ENCODE measurements around the gene HOOK2.

DNA sequence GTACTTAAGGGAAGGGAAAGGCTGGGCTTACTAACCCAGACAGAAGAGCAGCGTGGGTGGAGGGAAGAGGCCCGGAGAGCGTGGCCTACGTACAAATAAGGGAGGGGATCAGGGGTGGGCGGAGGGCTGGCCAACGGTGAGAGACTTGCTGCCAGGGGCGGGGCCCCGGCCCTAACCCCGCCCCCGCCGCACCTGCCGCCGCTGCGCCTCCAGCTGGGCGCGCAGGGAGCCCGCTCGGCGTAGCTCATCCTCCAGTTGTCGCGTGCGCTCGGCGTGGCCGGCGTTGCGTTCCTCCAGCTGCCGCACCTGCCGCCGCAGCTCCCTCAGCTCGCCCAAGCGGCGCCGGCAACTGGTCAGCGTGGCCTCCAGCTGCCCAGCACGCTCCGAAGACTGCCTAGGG, 5.7 kb downstream of the HOOK2 start:
- no peak for TF ChIP-seq SIN3A (IDR thresholded peaks at IDR 0.05; ENCODE audit: borderline replicate concordance, insufficient read depth, low read depth, low read length)
- TF ChIP-seq, protein P1, sequence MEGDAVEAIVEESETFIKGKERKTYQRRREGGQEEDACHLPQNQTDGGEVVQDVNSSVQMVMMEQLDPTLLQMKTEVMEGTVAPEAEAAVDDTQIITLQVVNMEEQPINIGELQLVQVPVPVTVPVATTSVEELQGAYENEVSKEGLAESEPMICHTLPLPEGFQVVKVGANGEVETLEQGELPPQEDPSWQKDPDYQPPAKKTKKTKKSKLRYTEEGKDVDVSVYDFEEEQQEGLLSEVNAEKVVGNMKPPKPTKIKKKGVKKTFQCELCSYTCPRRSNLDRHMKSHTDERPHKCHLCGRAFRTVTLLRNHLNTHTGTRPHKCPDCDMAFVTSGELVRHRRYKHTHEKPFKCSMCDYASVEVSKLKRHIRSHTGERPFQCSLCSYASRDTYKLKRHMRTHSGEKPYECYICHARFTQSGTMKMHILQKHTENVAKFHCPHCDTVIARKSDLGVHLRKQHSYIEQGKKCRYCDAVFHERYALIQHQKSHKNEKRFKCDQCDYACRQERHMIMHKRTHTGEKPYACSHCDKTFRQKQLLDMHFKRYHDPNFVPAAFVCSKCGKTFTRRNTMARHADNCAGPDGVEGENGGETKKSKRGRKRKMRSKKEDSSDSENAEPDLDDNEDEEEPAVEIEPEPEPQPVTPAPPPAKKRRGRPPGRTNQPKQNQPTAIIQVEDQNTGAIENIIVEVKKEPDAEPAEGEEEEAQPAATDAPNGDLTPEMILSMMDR (IDR thresholded peaks at IDR 0.05): no peak

All from Panc1 (cell line).